ENCODE data around the gene STOML2. TPM values are rescaled to one million over a fixed set of nuclear protein-coding genes. Genes with fewer than 3 reads are reported as not detected.
A peak's percentile ranks its signal among the peaks of the same experiment; 100 is the strongest.

The STOML2 gene
- total and polyA plus RNA-seq, 9 of the 15 experiments (the other 6 are each of a cell fraction or from before 2014, with no cell fraction given) = 110 to 220 (median 174) TPM

GRCh38 chr9:35096035-35096849 is 6.7 kb downstream of the STOML2 start, which contains the start of gene PIGO (continued):
- TF ChIP-seq, protein P1, sequence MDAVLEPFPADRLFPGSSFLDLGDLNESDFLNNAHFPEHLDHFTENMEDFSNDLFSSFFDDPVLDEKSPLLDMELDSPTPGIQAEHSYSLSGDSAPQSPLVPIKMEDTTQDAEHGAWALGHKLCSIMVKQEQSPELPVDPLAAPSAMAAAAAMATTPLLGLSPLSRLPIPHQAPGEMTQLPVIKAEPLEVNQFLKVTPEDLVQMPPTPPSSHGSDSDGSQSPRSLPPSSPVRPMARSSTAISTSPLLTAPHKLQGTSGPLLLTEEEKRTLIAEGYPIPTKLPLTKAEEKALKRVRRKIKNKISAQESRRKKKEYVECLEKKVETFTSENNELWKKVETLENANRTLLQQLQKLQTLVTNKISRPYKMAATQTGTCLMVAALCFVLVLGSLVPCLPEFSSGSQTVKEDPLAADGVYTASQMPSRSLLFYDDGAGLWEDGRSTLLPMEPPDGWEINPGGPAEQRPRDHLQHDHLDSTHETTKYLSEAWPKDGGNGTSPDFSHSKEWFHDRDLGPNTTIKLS (IDR thresholded peaks at IDR 0.05; ENCODE audit: borderline replicate concordance, low read depth) = peak; percentile 86
- TF ChIP-seq KLF1 (tag; IDR thresholded peaks at IDR 0.05) (0 out of 2 replicates have a peak, but pooled peaks have one; percentile 50), PRMT5 (CRISPR knock-in tag; IDR thresholded peaks at IDR 0.05) (no peak), RFX1 (IDR thresholded peaks at IDR 0.05) (no peak), TAF9B (IDR thresholded peaks at IDR 0.05; ENCODE audit: partially characterized antibody) (peak; percentile 74), POU5F1 (IDR thresholded peaks at IDR 0.05; ENCODE audit: borderline replicate concordance, low read depth, low read length, partially characterized antibody) (no peak), RB1 (IDR thresholded peaks at IDR 0.05; ENCODE audit: low read depth) (peak; percentile 27; the same call in 1 of the 2 replicates), MTA2 (IDR thresholded peaks at IDR 0.05; ENCODE audit: low read depth) (no peak), ZNF668 (CRISPR knock-in tag; IDR thresholded peaks at IDR 0.05) (no peak), HOXB6 (CRISPR knock-in tag; IDR thresholded peaks at IDR 0.05; ENCODE audit: borderline replicate concordance) (no peak), MEF2D (tag; conservative IDR thresholded peaks at IDR 0.05; ENCODE audit: low read depth) (no peak), CBX2 (IDR thresholded peaks at IDR 0.05; ENCODE audit: insufficient read depth, low read length, poor library complexity, severe bottlenecking) (no peak), TFAP4 (CRISPR knock-in tag; IDR thresholded peaks at IDR 0.05; ENCODE audit: borderline replicate concordance) (peak; percentile 73; the same call in 1 of the 2 replicates), U2AF2 (optimal IDR thresholded peaks at IDR 0.05; ENCODE audit: low read depth, low read length) (no peak), PHF20 (IDR thresholded peaks at IDR 0.05; ENCODE audit: partially characterized antibody) (peak; percentile 93), ZNF586 (CRISPR knock-in tag; conservative IDR thresholded peaks at IDR 0.05) (no peak), KAT7 (CRISPR knock-in tag; IDR thresholded peaks at IDR 0.05; ENCODE audit: borderline replicate concordance) (peak; percentile 79; the same call in 1 of the 2 replicates), MCM3 (IDR thresholded peaks at IDR 0.05) (no peak), KLF13 (tag; IDR thresholded peaks at IDR 0.05; ENCODE audit: borderline replicate concordance, low read depth) (0 out of 2 replicates have a peak, but pooled peaks have one; percentile 31), TAF7 (tag; IDR thresholded peaks at IDR 0.05) (peak; percentile 7), NFE2 (IDR thresholded peaks at IDR 0.05; ENCODE audit: low read depth) (no peak), ZC3H4 (CRISPR knock-in tag; IDR thresholded peaks at IDR 0.05; ENCODE audit: borderline replicate concordance) (0 out of 2 replicates have a peak, but pooled peaks have one; percentile 37), ATF7 (IDR thresholded peaks at IDR 0.05) (no peak; the same call in 1 of the 2 replicates)
- TF ChIP-seq, protein P2, sequence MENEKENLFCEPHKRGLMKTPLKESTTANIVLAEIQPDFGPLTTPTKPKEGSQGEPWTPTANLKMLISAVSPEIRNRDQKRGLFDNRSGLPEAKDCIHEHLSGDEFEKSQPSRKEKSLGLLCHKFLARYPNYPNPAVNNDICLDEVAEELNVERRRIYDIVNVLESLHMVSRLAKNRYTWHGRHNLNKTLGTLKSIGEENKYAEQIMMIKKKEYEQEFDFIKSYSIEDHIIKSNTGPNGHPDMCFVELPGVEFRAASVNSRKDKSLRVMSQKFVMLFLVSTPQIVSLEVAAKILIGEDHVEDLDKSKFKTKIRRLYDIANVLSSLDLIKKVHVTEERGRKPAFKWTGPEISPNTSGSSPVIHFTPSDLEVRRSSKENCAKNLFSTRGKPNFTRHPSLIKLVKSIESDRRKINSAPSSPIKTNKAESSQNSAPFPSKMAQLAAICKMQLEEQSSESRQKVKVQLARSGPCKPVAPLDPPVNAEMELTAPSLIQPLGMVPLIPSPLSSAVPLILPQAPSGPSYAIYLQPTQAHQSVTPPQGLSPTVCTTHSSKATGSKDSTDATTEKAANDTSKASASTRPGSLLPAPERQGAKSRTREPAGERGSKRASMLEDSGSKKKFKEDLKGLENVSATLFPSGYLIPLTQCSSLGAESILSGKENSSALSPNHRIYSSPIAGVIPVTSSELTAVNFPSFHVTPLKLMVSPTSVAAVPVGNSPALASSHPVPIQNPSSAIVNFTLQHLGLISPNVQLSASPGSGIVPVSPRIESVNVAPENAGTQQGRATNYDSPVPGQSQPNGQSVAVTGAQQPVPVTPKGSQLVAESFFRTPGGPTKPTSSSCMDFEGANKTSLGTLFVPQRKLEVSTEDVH (IDR thresholded peaks at IDR 0.05; ENCODE audit: low read depth, partially characterized antibody) = peak; percentile 68
